ENCODE measurements around the gene COL4A2.

The COL4A2 gene

GRCh38 chr13:110289661-110290060 is 17.4 kb upstream of the COL4A2 start:
- no peak for DNase-seq (ENCODE audit: low read depth in 3 of 3, low spot score in 1 of 3)

- DNase-seq (ENCODE audit: low read depth in 3 of 3, low spot score in 1 of 3): no peak
Measured at GRCh38 chr13:110290153-110290552, 16.9 kb upstream of the COL4A2 start.

GRCh38 chr13:110290826-110291225 is 16.3 kb upstream of the COL4A2 start:
- no peak for DNase-seq (ENCODE audit: low read depth in 3 of 3, low spot score in 1 of 3)

- DNase-seq (ENCODE audit: low read depth in 3 of 3, low spot score in 1 of 3): no peak
Measured at GRCh38 chr13:110291286-110291685, 15.8 kb upstream of the COL4A2 start.

GRCh38 chr13:110293037-110293436 is 14.0 kb upstream of the COL4A2 start:
- no peak for DNase-seq (ENCODE audit: low read depth in 3 of 3, low spot score in 1 of 3)

GRCh38 chr13:110293649-110294048 is 13.4 kb upstream of the COL4A2 start:
- no peak for DNase-seq (ENCODE audit: low read depth in 3 of 3, low spot score in 1 of 3)

- DNase-seq (ENCODE audit: low read depth in 3 of 3, low spot score in 1 of 3): no peak
Measured at GRCh38 chr13:110294146-110294545, 12.9 kb upstream of the COL4A2 start.

- no peak for DNase-seq (ENCODE audit: low read depth in 3 of 3, low spot score in 1 of 3)
Measured at GRCh38 chr13:110294622-110295021, 12.5 kb upstream of the COL4A2 start.

GRCh38 chr13:110297011-110297410 is 10.1 kb upstream of the COL4A2 start:
- DNase-seq (ENCODE audit: low read depth in 3 of 3, low spot score in 1 of 3): no peak

- no peak for DNase-seq (ENCODE audit: low read depth in 3 of 3, low spot score in 1 of 3)
Measured at GRCh38 chr13:110297766-110298504, 9.1 kb upstream of the COL4A2 start.

- DNase-seq (ENCODE audit: low read depth in 3 of 3, low spot score in 1 of 3): no peak
Measured at GRCh38 chr13:110298505-110299282, 8.4 kb upstream of the COL4A2 start.

GRCh38 chr13:110299283-110299840 is 7.7 kb upstream of the COL4A2 start:
- no peak for DNase-seq (ENCODE audit: low read depth in 3 of 3, low spot score in 1 of 3)

GRCh38 chr13:110300090-110300815 is 6.8 kb upstream of the COL4A2 start:
- DNase-seq (ENCODE audit: low read depth in 3 of 3, low spot score in 1 of 3): no peak

- DNase-seq (ENCODE audit: low read depth in 3 of 3, low spot score in 1 of 3): no peak
Measured at GRCh38 chr13:110301083-110301482, 6.0 kb upstream of the COL4A2 start.

- no peak for DNase-seq (ENCODE audit: low read depth in 3 of 3, low spot score in 1 of 3)
Measured at GRCh38 chr13:110301606-110302553, 5.2 kb upstream of the COL4A2 start.

- no peak for DNase-seq (ENCODE audit: low read depth in 3 of 3, low spot score in 1 of 3)
Measured at GRCh38 chr13:110302997-110303396, 4.1 kb upstream of the COL4A2 start.

GRCh38 chr13:110303644-110304043 is 3.4 kb upstream of the COL4A2 start:
- no peak for DNase-seq (ENCODE audit: low read depth in 3 of 3, low spot score in 1 of 3)

- no peak for DNase-seq (ENCODE audit: low read depth in 3 of 3, low spot score in 1 of 3)
Measured at GRCh38 chr13:110304256-110304655, 2.8 kb upstream of the COL4A2 start.

GRCh38 chr13:110305001-110305400 is 2.1 kb upstream of the COL4A2 start:
- no peak for DNase-seq (ENCODE audit: low read depth in 3 of 3, low spot score in 1 of 3)

GRCh38 chr13:110305544-110305943 is 1.5 kb upstream of the COL4A2 start:
- DNase-seq (ENCODE audit: low read depth in 3 of 3, low spot score in 1 of 3): no peak

Data from stimulated activated CD4-positive, alpha-beta T cell treated with anti-CD3 and anti-CD28 coated beads, TNF-alpha, amount 100 ng/mL, for 1 hour (primary cell).